ENCODE results near the gene TSHZ1.

Gene TSHZ1

DNA sequence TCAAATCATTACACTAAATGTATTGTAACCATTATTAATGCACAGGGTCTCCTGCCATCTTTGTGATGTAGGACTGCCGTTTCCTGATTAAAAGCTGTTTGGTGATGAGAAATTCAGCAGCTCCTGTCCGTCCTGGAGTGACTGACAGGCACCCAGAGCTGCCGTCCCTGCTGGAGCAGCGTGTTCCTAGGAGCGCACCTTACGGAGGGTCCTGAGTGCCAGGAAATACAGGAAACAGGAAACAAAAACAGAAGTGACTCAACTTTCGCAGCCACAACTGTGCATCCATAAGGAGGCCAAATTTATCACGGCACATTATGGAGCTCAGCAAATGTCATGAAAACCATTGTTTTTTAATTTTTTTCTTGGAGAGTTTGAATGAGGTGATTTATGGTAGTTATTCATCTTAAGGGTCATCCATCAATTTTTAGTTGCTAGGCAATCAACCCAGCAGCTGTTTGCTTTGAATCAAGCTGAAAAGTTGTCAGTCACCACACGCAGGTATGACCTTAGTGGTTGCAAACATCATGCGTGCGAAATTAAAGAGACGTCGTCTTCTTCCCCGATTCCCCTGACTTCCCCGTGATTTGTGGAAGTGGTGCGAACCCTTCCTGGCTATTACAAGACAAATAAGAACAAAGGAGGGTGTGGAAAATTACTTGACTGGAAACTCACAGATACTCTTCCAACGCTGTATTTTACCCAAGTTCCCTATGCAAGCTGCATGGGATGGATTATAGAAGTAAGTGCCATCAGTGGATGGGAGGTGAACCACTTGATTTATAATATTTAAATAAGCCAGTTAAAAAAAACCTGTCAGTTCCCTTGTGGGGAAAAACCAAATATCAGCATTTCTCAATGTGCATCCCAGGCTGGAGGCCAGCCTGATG lies 19.8 kb downstream of the TSHZ1 start:
- TF ChIP-seq CTCF (IDR thresholded peaks at IDR 0.05; ENCODE audit: low read depth, low read length): no peak
- DNase-seq (ENCODE audit: extremely low read depth, low read depth): no peak

DNA sequence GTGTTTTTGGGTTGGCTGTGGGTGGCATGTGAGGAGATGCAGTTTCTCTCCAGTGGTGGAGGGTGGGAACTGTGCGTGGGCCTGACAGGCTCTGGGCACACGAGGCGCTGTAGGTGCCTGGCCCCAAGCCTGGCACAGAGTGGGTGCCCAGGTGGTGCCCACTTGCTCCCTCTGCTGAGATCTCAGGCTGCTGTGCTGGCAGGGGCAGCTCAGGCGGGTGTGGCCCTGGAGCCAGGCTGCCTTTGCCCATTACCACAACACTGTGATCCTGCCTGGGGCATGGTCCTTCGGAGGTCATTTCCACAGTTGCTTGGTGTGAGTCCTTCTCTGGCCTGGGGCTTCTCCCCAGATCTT lies 20.4 kb downstream of the TSHZ1 start:
- DNase-seq (ENCODE audit: extremely low read depth, low read depth): no peak
- TF ChIP-seq CTCF (IDR thresholded peaks at IDR 0.05; ENCODE audit: low read depth, low read length): no peak

DNA sequence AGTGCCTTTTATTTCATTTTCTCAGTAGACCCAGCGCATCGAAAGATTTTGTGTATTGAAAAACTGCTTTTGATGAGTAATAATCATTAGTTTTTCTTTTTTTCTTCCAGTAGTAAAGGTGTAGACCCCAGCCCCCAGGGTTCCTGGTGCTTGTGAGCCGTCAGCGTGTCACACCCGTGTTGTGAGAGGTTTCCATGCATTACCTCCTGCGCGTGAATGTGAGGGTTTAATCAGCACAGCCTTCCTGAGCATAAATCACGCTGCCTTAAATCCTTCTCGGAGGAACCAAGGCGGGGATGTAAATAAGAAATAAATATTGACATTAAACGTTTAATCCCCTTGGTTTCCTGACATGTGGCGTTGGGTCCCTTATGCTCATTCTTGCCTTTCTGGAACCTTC lies 24.3 kb downstream of the TSHZ1 start:
- no peak for DNase-seq (ENCODE audit: extremely low read depth, low read depth)
- TF ChIP-seq CTCF (IDR thresholded peaks at IDR 0.05; ENCODE audit: low read depth, low read length): no peak

GRCh38 chr18:75235896-75236295 lies 25.3 kb downstream of the TSHZ1 start:
- DNase-seq (ENCODE audit: extremely low read depth, low read depth): no peak
- no peak for TF ChIP-seq CTCF (IDR thresholded peaks at IDR 0.05; ENCODE audit: low read depth, low read length)

- no peak for TF ChIP-seq CTCF (IDR thresholded peaks at IDR 0.05; ENCODE audit: low read depth, low read length)
- DNase-seq (ENCODE audit: extremely low read depth, low read depth): no peak
These were observed 27.5 kb downstream of the TSHZ1 start for GRCh38 chr18:75238100-75238499.

DNA sequence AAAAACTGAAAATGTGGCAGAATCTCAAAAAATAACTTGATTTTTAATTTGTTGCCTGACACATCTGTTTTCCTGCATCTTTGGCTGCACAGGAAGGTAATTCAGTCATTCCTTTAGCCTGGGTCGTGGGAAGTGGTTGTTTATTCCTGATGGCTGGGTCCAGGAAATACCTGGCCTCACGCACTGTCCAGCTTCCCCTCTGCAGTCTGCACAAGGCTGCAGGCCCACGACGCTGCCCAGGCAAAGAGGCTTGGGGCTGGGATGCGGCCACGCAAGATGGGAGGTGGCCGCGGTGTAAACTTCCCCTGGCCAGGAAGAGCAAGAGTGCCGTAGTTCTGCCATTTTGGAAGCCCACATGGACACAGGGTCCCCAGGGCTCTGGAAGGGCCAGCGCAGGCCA lies 28.2 kb downstream of the TSHZ1 start:
- no peak for TF ChIP-seq CTCF (IDR thresholded peaks at IDR 0.05; ENCODE audit: low read depth, low read length)
- DNase-seq (ENCODE audit: extremely low read depth, low read depth): no peak

DNA sequence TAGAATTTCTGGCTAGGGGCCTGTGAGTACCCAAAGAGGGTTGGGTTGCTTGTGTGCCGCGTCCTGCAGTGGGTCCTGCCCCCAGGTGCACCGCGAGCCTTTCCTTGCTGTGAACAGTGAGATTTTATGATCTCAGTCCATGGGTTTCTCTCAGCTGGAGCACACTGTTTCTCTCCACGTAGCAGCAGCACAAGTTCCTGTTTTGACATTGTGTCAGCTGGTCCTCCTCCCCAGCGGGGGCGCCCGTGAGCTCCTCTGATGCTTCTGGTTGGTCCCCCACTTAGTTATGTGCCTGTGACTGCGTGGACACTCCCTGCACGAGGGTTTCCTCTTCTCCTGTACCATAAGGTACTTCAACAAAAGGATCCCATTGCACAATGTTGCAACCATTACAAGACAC lies 29.8 kb downstream of the TSHZ1 start:
- no peak for DNase-seq (ENCODE audit: extremely low read depth, low read depth)
- no peak for TF ChIP-seq CTCF (IDR thresholded peaks at IDR 0.05; ENCODE audit: low read depth, low read length)
